Parathyroid adenoma (tissue), 2 donors: ENCODE results near the gene ROPN1L.
"Not testable (repeated sequence)": the region's sequence is repeated elsewhere in the genome, so short reads cannot be mapped to it uniquely, and the experiment has no call there.

Experiments
- H2AFZ ChIP-seq: fragments of 300-600 bp; sonication (generic); one replicate; pipeline ENCODE4 v1.7.0; 2017; ENCODE audit warnings: antibody characterized with exemption, mild to moderate bottlenecking
- H3K27ac ChIP-seq: fragments of 300-600 bp; sonication (generic); one replicate; pipeline ENCODE4 v1.7.0; 2017
- H3K27me3 ChIP-seq: fragments of 300-600 bp; sonication (generic); one replicate; pipeline ENCODE4 v1.7.0; 2017; ENCODE audit warnings: low read length; ENCODE audit not compliant: control insufficient read depth, insufficient read depth
- H3K36me3 ChIP-seq: fragments of 300-600 bp; sonication (generic); one replicate; pipeline ENCODE4 v1.7.0; 2017; ENCODE audit warnings: low read length; ENCODE audit not compliant: control insufficient read depth, insufficient read depth
- H3K4me1 ChIP-seq: fragments of 300-600 bp; sonication (generic); one replicate; pipeline ENCODE4 v1.7.0; 2017; ENCODE audit warnings: control low read depth
- H3K4me2 ChIP-seq: fragments of 300-600 bp; sonication (generic); one replicate; pipeline ENCODE4 v1.7.0; 2017; ENCODE audit warnings: low read length
- H3K4me3 ChIP-seq: fragments of 300-600 bp; sonication (generic); one replicate; pipeline ENCODE4 v1.7.0; 2017; ENCODE audit warnings: low read depth, low read length
- H3K79me2 ChIP-seq: fragments of 300-600 bp; sonication (generic); one replicate; pipeline ENCODE4 v1.7.0; 2017; ENCODE audit warnings: control low read depth
- H3K9ac ChIP-seq: fragments of 300-600 bp; sonication (generic); one replicate; pipeline ENCODE4 v1.7.0; 2017; ENCODE audit warnings: mild to moderate bottlenecking
- H3K9me3 ChIP-seq: fragments of 300-600 bp; sonication (generic); one replicate; pipeline ENCODE4 v1.7.0; 2017; ENCODE audit warnings: low read length; ENCODE audit not compliant: control insufficient read depth
- TF ChIP-seq, protein P1 (sequence below): fragments of 300-600 bp; sonication (generic); IDR thresholded peaks from one replicate; pipeline ENCODE4 v1.7.0; 2017; ENCODE audit warnings: antibody characterized with exemption, mild to moderate bottlenecking
- donor health status: primary hyperparathyroidism.

The ROPN1L gene

DNA sequence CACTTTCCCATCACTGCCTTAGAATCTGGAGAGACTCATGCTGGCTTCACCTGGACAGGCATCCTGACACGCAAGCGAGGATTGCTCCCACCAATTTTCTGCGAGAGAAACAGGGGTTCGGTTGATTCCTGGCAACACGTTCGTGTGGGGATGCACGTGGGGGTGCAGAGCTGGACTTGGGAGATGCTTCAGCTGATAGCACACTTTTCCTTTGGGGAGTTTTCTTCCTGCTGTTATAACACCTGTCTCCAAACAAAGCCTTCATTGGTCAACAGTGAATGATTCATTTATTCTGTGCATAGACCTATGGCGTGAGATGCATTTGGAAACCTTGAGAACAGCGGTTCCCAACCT is 50.0 kb downstream of the ROPN1L start:
- TF ChIP-seq, protein P1, sequence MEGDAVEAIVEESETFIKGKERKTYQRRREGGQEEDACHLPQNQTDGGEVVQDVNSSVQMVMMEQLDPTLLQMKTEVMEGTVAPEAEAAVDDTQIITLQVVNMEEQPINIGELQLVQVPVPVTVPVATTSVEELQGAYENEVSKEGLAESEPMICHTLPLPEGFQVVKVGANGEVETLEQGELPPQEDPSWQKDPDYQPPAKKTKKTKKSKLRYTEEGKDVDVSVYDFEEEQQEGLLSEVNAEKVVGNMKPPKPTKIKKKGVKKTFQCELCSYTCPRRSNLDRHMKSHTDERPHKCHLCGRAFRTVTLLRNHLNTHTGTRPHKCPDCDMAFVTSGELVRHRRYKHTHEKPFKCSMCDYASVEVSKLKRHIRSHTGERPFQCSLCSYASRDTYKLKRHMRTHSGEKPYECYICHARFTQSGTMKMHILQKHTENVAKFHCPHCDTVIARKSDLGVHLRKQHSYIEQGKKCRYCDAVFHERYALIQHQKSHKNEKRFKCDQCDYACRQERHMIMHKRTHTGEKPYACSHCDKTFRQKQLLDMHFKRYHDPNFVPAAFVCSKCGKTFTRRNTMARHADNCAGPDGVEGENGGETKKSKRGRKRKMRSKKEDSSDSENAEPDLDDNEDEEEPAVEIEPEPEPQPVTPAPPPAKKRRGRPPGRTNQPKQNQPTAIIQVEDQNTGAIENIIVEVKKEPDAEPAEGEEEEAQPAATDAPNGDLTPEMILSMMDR = no peak
- H3K4me2 ChIP-seq = no peak overlapping the region
- no peaks in the 10 kb centered on the region for H3K4me1 ChIP-seq
- H3K27ac ChIP-seq = no peak overlapping the region
- peaks cover 2% of the 10 kb centered on the region for H3K36me3 ChIP-seq
- H3K9me3 ChIP-seq = no peaks in the 10 kb centered on the region
- no peak overlapping the region for H3K4me3 ChIP-seq
- H3K79me2 ChIP-seq = no peaks in the 10 kb centered on the region
- no peaks in the 10 kb centered on the region for H3K27me3 ChIP-seq
- no peak overlapping the region for H2AFZ ChIP-seq
- H3K9ac ChIP-seq = no peak overlapping the region

DNA sequence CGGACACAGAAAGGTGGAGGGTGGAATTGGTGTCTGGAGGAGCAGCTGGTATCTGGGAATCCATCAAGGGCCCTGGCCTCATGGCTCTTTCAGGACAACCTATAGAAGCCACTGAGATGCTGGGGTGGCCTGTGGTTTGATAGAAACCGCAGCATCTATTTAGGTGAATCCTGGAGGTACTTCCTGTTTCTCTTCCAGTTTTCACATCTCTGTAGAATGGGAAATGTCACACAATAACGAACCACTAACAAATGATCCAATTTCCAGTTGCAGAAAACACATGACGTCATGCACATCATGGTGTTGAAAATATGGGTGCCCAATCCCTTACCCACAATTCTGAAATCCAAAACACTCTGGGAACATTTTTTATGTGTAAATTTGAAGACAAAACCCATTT is 52.2 kb downstream of the ROPN1L start:
- Histone ChIP-seq H3K4me1 (no peaks in the 10 kb centered on the region), H3K27me3 (no peaks in the 10 kb centered on the region), H3K9ac (no peak overlapping the region), H2AFZ (no peak overlapping the region), H3K9me3 (no peaks in the 10 kb centered on the region), H3K36me3 (peaks cover 2% of the 10 kb centered on the region), H3K4me2 (no peak overlapping the region), H3K4me3 (no peak overlapping the region), H3K79me2 (no peaks in the 10 kb centered on the region), H3K27ac (no peak overlapping the region)
- TF ChIP-seq, protein P1 = no peak

DNA sequence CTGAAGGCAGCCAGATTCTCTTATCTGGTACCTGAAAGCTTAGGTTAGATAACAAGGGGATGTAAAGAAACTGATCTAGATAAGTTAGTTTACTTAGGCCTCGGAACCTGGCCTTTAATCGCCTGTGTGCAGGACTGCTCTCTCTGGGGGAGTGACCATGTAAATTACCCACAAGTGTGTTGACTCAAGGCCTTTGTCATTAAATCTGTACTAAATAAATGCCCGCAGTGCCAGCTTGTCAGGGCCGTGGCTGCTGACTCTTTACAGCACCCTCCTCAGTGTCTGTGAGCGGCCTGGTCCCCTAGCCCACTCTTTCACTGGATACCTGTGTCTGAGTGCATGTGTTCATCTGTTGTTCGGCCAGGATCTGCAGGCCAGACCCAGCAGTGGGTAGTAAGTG is 52.8 kb downstream of the ROPN1L start:
- not testable (repeated sequence) for H3K36me3 ChIP-seq, H3K9me3 ChIP-seq, H3K27ac ChIP-seq, H3K4me2 ChIP-seq, H3K4me3 ChIP-seq, H3K27me3 ChIP-seq, H3K4me1 ChIP-seq, H3K79me2 ChIP-seq, H3K9ac ChIP-seq, H2AFZ ChIP-seq

DNA sequence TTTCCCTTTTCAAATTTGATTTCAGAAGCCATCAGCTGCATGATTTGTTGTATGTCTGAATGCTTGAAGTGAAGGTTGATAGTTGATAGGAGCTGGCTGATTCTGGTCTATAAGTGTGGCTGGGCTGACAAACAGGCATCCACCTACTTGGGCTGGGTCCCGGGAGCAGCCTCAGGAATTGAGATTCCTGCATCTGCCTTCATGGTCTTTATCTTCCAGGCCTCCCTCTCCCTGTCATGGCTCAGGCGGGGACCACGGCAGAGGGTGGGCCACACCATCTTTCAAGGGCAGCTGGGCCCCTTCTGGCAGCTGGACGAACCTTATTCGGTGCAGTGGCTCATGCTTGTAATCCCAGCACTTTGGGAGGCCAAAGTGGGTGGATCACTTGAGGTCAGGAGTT is 55.9 kb downstream of the ROPN1L start:
- Histone ChIP-seq H3K4me3 (no peak overlapping the region), H3K9ac (no peak overlapping the region), H2AFZ (no peak overlapping the region), H3K9me3 (no peaks in the 10 kb centered on the region), H3K4me1 (no peaks in the 10 kb centered on the region), H3K27ac (no peak overlapping the region), H3K79me2 (no peaks in the 10 kb centered on the region), H3K27me3 (no peaks in the 10 kb centered on the region), H3K36me3 (peaks cover 2% of the 10 kb centered on the region), H3K4me2 (no peak overlapping the region)
- TF ChIP-seq, protein P1 = no peak

DNA sequence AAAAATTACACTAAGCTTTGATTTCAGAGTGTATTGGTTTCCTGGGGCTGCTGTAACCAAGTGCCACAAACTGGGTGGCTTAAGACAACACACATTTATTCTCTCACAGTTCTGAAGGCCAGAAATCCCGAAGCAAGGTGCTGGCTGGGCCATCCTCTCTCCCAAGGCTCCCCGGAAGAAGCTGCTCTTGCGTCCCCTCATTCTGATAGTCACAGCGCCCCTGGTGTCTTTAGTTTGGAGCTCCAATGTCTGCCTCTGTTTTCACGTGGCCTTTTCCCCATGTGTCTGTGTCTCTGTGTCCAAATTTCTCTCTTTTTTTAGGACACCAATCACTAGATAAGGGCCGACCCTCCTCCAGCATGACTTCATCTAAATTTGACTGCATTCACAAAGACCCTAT is 56.7 kb downstream of the ROPN1L start:
- no peak overlapping the region for H2AFZ ChIP-seq
- H3K27me3 ChIP-seq = no peaks in the 10 kb centered on the region
- TF ChIP-seq, protein P1 = no peak
- H3K4me3 ChIP-seq = no peak overlapping the region
- peaks cover 2% of the 10 kb centered on the region for H3K36me3 ChIP-seq
- no peak overlapping the region for H3K9ac ChIP-seq
- H3K9me3 ChIP-seq = no peaks in the 10 kb centered on the region
- H3K27ac ChIP-seq = no peak overlapping the region
- H3K4me1 ChIP-seq = no peaks in the 10 kb centered on the region
- H3K4me2 ChIP-seq = no peak overlapping the region
- H3K79me2 ChIP-seq = no peaks in the 10 kb centered on the region
